Measurements from ENCODE around the gene NELL1. TPM values are rescaled to one million over a fixed set of nuclear protein-coding genes. Genes with fewer than 3 reads are reported as not detected.

Gene NELL1
- total and polyA plus RNA-seq, 4 donors: 0.05 to 0.31 (median 0.12) TPM; not detected in 1

GRCh38 chr11:21537980-21538379 lies 868.6 kb downstream of the NELL1 start:
- no peaks in the 10 kb centered on the region for H3K36me3 ChIP-seq (ENCODE audit: control insufficient read depth in 4 of 4, insufficient read depth in 4 of 4, low read length in 4 of 4)
- whole genome bisulfite sequencing, 2 donors: 88 to 90% methylated on average over 1 of the region's 1 CpG

GRCh38 chr11:21541187-21541751 lies 871.9 kb downstream of the NELL1 start:
- Histone ChIP-seq H3K27ac (ENCODE audit: low read depth in 1 of 2, low read length in 1 of 2) (no peak overlapping the region), H3K9ac (ENCODE audit: insufficient read depth in 1 of 2, low read length in 2 of 2) (no peak overlapping the region), H3K36me3 (ENCODE audit: control insufficient read depth in 4 of 4, insufficient read depth in 4 of 4, low read length in 4 of 4) (no peaks in the 10 kb centered on the region), H3K4me1 (ENCODE audit: control insufficient read depth in 5 of 5, insufficient read depth in 5 of 5, low read length in 5 of 5) (no peaks in the 10 kb centered on the region), H3K9me3 (ENCODE audit: control insufficient read depth in 4 of 4, insufficient read depth in 3 of 4, low read length in 3 of 4) (peaks cover 0 to 2% (median 0%) of the 10 kb centered on the region in 4 donors), H3K27me3 (ENCODE audit: control insufficient read depth in 3 of 3, insufficient read depth in 3 of 3, low read length in 2 of 3) (no peaks in the 10 kb centered on the region), H3K4me3 (no peak overlapping the region)
- DNase-seq (no peak), ATAC-seq (ENCODE audit: insufficient read depth, low FRiP score) (no peak)
- WGBS, 2 donors: 90 to 94% methylated on average over 5 of the region's 5 CpGs
- TF ChIP-seq CTCF (IDR thresholded peaks at IDR 0.05; ENCODE audit: control extremely low read depth, extremely low read depth): no peak

More at GRCh38 chr11:21537980-21538379, 868.6 kb downstream of the NELL1 start:
- Histone ChIP-seq H3K4me1 (ENCODE audit: control insufficient read depth in 5 of 5, insufficient read depth in 5 of 5, low read length in 5 of 5) (no peaks in the 10 kb centered on the region), H3K27me3 (ENCODE audit: control insufficient read depth in 3 of 3, insufficient read depth in 3 of 3, low read length in 2 of 3) (no peaks in the 10 kb centered on the region), H3K9ac (ENCODE audit: insufficient read depth in 1 of 2, low read length in 2 of 2) (no peak overlapping the region), H3K4me3 (no peak overlapping the region), H3K27ac (ENCODE audit: low read depth in 1 of 2, low read length in 1 of 2) (no peak overlapping the region), H3K9me3 (ENCODE audit: control insufficient read depth in 4 of 4, insufficient read depth in 3 of 4, low read length in 3 of 4) (peaks cover 0 to 2% (median 0%) of the 10 kb centered on the region in 4 donors)
- DNase-seq (no peak), ATAC-seq (ENCODE audit: insufficient read depth, low FRiP score) (no peak)
- no peak for TF ChIP-seq CTCF (IDR thresholded peaks at IDR 0.05; ENCODE audit: control extremely low read depth, extremely low read depth)

DNA sequence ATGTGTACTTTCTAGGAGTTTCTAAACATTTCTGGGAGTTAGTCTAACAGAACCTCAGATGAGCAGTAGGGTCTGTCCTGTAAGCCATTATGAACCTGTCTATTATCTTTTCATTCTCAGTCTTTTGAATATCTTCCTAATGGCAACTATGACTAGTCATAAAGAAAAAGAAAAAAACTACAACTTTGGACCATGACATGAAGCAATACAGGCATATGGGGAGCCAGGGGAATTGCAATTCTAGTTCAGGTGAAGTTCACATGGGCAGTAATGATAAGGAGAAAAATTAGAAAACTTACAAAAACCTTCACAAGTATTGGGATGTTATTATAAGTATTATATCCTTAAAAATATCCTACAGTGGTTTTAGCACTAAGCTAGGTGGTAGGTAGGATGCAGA lies 874.5 kb downstream of the NELL1 start:
- ATAC-seq (ENCODE audit: insufficient read depth, low FRiP score) (no peak), DNase-seq (no peak)
- no peak overlapping the region for H3K27ac ChIP-seq (ENCODE audit: low read depth in 1 of 2, low read length in 1 of 2)
- peaks cover 0 to 2% (median 0%) of the 10 kb centered on the region in 4 donors for H3K9me3 ChIP-seq (ENCODE audit: control insufficient read depth in 4 of 4, insufficient read depth in 3 of 4, low read length in 3 of 4)
- TF ChIP-seq CTCF (IDR thresholded peaks at IDR 0.05; ENCODE audit: control extremely low read depth, extremely low read depth): no peak
- no peaks in the 10 kb centered on the region for H3K4me1 ChIP-seq (ENCODE audit: control insufficient read depth in 5 of 5, insufficient read depth in 5 of 5, low read length in 5 of 5)
- no peak overlapping the region for H3K4me3 ChIP-seq
- no peaks in the 10 kb centered on the region for H3K27me3 ChIP-seq (ENCODE audit: control insufficient read depth in 3 of 3, insufficient read depth in 3 of 3, low read length in 2 of 3)
- no peak overlapping the region for H3K9ac ChIP-seq (ENCODE audit: insufficient read depth in 1 of 2, low read length in 2 of 2)
- no peaks in the 10 kb centered on the region for H3K36me3 ChIP-seq (ENCODE audit: control insufficient read depth in 4 of 4, insufficient read depth in 4 of 4, low read length in 4 of 4)

DNA sequence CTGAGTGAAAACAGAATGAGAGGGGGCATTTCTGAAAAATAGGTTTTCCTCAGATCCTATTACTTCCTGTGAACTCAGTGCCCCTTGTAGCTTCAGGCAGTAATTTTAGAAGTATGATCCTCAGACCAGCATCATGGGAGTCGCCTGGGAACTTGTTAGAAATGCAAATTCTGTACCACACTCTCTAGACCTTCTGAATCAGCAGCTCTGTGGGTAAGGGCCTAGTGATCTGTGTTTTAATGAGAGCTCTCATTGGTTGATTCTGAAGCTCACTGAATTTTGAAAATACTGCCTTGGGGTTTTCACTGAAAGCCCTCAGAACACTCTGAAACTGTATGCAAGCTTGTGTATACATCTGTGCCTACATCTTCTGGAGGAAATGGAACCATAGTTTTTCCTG lies 876.3 kb downstream of the NELL1 start:
- WGBS, 2 donors: 83 to 90% methylated on average over 1 of the region's 1 CpG
- Histone ChIP-seq H3K4me3 (no peak overlapping the region), H3K9me3 (ENCODE audit: control insufficient read depth in 4 of 4, insufficient read depth in 3 of 4, low read length in 3 of 4) (peaks cover 0 to 3% (median 0%) of the 10 kb centered on the region in 4 donors), H3K9ac (ENCODE audit: insufficient read depth in 1 of 2, low read length in 2 of 2) (no peak overlapping the region), H3K36me3 (ENCODE audit: control insufficient read depth in 4 of 4, insufficient read depth in 4 of 4, low read length in 4 of 4) (no peaks in the 10 kb centered on the region), H3K27me3 (ENCODE audit: control insufficient read depth in 3 of 3, insufficient read depth in 3 of 3, low read length in 2 of 3) (no peaks in the 10 kb centered on the region), H3K4me1 (ENCODE audit: control insufficient read depth in 5 of 5, insufficient read depth in 5 of 5, low read length in 5 of 5) (no peaks in the 10 kb centered on the region), H3K27ac (ENCODE audit: low read depth in 1 of 2, low read length in 1 of 2) (no peak overlapping the region)
- no peak for ATAC-seq (ENCODE audit: insufficient read depth, low FRiP score)
- no peak for TF ChIP-seq CTCF (IDR thresholded peaks at IDR 0.05; ENCODE audit: control extremely low read depth, extremely low read depth)
- DNase-seq: no peak
